ENCODE measurements around the gene SLC22A5. TPM values are rescaled to one million over a fixed set of nuclear protein-coding genes. Genes with fewer than 3 reads are reported as not detected.
A peak's percentile ranks its signal among the peaks of the same experiment; 100 is the strongest.

Gene SLC22A5
- total RNA-seq, 4 donors from 2014 or later, result 25.6 to 152 (median 110) TPM

DNA sequence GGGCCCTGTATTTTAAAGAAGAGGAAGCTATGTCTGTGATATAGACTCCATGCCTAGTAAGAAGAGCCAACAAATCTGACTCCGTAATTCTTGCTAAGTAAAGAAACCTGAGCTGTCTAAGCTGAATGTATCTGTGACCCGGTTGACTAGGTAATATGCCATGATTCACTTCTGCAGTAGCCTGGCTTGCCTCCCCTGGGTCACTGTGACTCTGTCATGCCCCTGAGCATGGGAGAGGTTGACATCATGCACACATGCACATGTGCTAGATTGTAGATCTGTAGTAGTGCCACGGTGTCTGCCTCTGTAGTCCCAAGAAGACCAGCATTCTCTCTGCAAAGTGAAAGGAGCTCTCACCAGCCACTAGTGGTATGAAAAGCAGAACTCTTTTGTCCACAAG is 9.1 kb downstream of the SLC22A5 start:
- Histone ChIP-seq H3K27me3 (no peaks in the 10 kb centered on the region), H3K27ac (no peak overlapping the region), H3K4me1 (no peaks in the 10 kb centered on the region), H3K9me3 (no peaks in the 10 kb centered on the region), H3K36me3 (peaks cover 0 to 17% (median 4%) of the 10 kb centered on the region in 3 donors), H3K4me3 (no peak overlapping the region)
- no peak for DNase-seq
- TF ChIP-seq, protein P1, sequence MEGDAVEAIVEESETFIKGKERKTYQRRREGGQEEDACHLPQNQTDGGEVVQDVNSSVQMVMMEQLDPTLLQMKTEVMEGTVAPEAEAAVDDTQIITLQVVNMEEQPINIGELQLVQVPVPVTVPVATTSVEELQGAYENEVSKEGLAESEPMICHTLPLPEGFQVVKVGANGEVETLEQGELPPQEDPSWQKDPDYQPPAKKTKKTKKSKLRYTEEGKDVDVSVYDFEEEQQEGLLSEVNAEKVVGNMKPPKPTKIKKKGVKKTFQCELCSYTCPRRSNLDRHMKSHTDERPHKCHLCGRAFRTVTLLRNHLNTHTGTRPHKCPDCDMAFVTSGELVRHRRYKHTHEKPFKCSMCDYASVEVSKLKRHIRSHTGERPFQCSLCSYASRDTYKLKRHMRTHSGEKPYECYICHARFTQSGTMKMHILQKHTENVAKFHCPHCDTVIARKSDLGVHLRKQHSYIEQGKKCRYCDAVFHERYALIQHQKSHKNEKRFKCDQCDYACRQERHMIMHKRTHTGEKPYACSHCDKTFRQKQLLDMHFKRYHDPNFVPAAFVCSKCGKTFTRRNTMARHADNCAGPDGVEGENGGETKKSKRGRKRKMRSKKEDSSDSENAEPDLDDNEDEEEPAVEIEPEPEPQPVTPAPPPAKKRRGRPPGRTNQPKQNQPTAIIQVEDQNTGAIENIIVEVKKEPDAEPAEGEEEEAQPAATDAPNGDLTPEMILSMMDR (IDR thresholded peaks at IDR 0.05), result no peak
- TF ChIP-seq POLR2A (IDR thresholded peaks at IDR 0.05), result no peak

DNA sequence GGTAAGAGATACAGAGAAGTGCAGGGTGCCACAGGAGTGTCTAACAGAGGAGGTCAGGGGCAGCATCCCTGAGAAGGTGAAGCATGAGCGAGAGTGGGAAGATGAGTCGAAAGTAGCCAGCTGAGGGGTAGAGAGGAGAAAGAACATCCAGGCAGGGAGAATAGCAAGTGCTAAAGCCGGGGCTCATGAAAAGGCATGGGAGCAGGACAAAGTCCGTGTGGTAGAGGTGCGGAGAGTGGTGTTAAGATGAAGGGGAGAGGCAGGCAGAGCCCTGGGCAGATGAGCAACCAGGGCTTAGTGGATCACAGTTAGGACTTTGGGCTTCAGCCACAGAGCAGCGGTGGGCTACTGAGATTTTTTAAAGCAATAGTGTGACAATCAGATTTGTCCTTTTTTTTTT is 10.5 kb downstream of the SLC22A5 start:
- peak overlapping the region in 1 of 4 donors; percentile 39 for H3K27ac ChIP-seq
- H3K4me1 ChIP-seq, result no peaks in the 10 kb centered on the region
- DNase-seq, result peak in 1 of 3 donors; percentile 66
- H3K36me3 ChIP-seq, result peaks cover 0 to 17% (median 4%) of the 10 kb centered on the region in 3 donors
- TF ChIP-seq, protein P1 (IDR thresholded peaks at IDR 0.05), result no peak
- TF ChIP-seq POLR2A (IDR thresholded peaks at IDR 0.05), result no peak
- H3K4me3 ChIP-seq, result no peak overlapping the region
- no peaks in the 10 kb centered on the region for H3K9me3 ChIP-seq
- H3K27me3 ChIP-seq, result no peaks in the 10 kb centered on the region

DNA sequence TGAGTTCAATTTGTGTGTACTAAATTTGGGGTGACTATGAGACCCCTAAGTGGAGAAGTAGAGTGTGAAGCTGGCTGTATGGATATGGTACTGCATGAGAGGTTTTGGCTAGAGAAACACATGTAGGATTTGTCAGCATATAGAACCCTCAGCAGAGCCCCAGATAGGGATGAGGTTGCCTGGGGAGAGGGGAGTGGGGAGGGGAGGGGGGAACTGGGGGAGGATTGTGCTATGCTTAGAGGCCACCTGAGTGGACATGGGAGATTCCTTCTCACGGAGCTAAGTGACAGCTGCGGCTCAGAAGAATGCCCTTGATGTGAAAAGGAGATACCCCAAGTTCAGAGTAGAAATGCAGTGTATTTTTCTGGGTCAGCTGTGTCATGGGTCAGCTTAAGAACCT is 11.2 kb downstream of the SLC22A5 start:
- no peak for DNase-seq
- Histone ChIP-seq H3K36me3 (peaks cover 0 to 17% (median 4%) of the 10 kb centered on the region in 3 donors), H3K27me3 (no peaks in the 10 kb centered on the region), H3K27ac (no peak overlapping the region), H3K9me3 (no peaks in the 10 kb centered on the region), H3K4me3 (no peak overlapping the region), H3K4me1 (peaks cover 0 to 4% (median 2%) of the 10 kb centered on the region in 4 donors)
- no peak for TF ChIP-seq POLR2A (IDR thresholded peaks at IDR 0.05)
- TF ChIP-seq, protein P1 (IDR thresholded peaks at IDR 0.05), result no peak

DNA sequence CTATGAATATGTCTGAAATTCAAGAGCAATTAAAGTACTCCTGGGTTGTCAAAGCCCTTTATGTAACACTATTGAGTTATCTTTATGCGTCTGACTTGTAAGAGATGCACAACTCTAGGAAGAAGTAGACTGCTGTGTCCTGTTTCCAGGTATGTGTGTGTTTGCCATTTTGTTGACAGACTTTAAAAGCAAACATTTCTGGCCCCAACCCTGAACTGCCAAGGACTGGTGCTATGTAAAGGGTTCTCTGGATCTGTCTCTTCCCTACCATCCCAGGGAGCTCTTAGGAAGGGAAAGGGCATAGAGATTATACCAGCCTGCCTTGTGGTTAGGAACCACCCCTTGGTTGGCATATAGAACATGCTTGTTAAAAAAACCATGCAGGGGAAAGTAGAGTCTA is 12.1 kb downstream of the SLC22A5 start:
- Histone ChIP-seq H3K4me1 (peaks cover 0 to 13% (median 9%) of the 10 kb centered on the region in 4 donors), H3K27ac (no peak overlapping the region), H3K36me3 (peaks cover 0 to 17% (median 4%) of the 10 kb centered on the region in 3 donors), H3K27me3 (no peaks in the 10 kb centered on the region), H3K9me3 (no peaks in the 10 kb centered on the region), H3K4me3 (no peak overlapping the region)
- no peak for DNase-seq
- TF ChIP-seq, protein P1 (IDR thresholded peaks at IDR 0.05), result no peak
- TF ChIP-seq POLR2A (IDR thresholded peaks at IDR 0.05), result no peak

DNA sequence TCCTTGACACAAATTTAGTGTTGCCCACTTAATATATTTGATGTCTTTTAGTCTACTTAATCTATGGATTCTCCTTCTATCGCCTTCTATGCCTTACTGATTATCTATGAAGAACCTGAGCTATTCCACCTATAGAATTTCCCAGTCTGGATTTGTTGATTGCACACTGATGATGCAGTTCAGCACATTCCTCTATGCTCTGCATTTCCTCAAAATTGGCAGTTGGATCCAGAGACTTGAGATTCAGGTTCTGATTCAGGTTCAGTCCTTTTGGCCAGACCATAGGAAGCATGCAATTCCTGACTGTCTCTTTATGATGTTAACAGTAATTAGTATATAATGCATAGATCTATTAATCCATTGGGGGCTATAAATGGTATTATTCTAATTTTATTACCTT is 13.8 kb downstream of the SLC22A5 start:
- DNase-seq, result no peak
- H3K9me3 ChIP-seq, result no peaks in the 10 kb centered on the region
- TF ChIP-seq POLR2A (IDR thresholded peaks at IDR 0.05), result no peak
- TF ChIP-seq, protein P1 (IDR thresholded peaks at IDR 0.05), result no peak
- peaks cover 0 to 16% (median 4%) of the 10 kb centered on the region in 3 donors for H3K36me3 ChIP-seq
- no peak overlapping the region for H3K27ac ChIP-seq
- no peaks in the 10 kb centered on the region for H3K27me3 ChIP-seq
- H3K4me1 ChIP-seq, result peaks cover 9 to 27% (median 14%) of the 10 kb centered on the region in 4 donors
- no peak overlapping the region for H3K4me3 ChIP-seq

DNA sequence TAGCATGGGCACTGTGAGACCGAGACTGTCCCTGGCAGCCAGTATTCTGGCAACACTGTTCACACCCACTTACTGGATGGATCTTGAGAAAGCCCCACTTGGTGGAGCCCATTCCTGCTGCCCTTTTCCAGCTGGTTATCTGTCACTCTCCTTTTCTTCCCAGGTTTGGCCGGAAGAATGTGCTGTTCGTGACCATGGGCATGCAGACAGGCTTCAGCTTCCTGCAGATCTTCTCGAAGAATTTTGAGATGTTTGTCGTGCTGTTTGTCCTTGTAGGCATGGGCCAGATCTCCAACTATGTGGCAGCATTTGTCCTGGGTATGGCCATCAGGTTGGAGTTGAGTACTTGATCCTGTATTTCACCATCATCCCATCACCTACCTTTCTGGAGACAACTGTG is 14.5 kb downstream of the SLC22A5 start:
- H3K27ac ChIP-seq, result no peak overlapping the region
- H3K27me3 ChIP-seq, result no peaks in the 10 kb centered on the region
- no peak overlapping the region for H3K4me3 ChIP-seq
- no peak for DNase-seq
- no peak for TF ChIP-seq POLR2A (IDR thresholded peaks at IDR 0.05)
- TF ChIP-seq, protein P1 (IDR thresholded peaks at IDR 0.05), result no peak
- H3K9me3 ChIP-seq, result no peaks in the 10 kb centered on the region
- peaks cover 11 to 27% (median 16%) of the 10 kb centered on the region in 4 donors for H3K4me1 ChIP-seq
- H3K36me3 ChIP-seq, result peaks cover 0 to 10% (median 4%) of the 10 kb centered on the region in 3 donors

Data from Peyer's patch (tissue), 4 donors.